DMS79 treated with DMSO at 0.1 percent for 48 hours (cell line): Measurements from ENCODE around the gene EPHA10.

ENCODE experiments used
- DNase-seq: peaks from one replicate; lab custom pipeline; 2025; lab: John Stamatoyannopoulos, UW

Gene EPHA10

GRCh38 chr1:37673920-37674319, 91.0 kb downstream of the EPHA10 start:
- no peak for DNase-seq

GRCh38 chr1:37672136-37672870, 92.6 kb downstream of the EPHA10 start:
- no peak for DNase-seq

GRCh38 chr1:37671261-37671660, 93.7 kb downstream of the EPHA10 start:
- no peak for DNase-seq

GRCh38 chr1:37670133-37670532, 94.8 kb downstream of the EPHA10 start:
- no peak for DNase-seq

GRCh38 chr1:37667023-37667671, 97.8 kb downstream of the EPHA10 start:
- no peak for DNase-seq

- no peak for DNase-seq
Measured at GRCh38 chr1:37666241-37666867, 98.6 kb downstream of the EPHA10 start.
